ENCODE results near the gene NAPSA. TPM values are rescaled to one million over a fixed set of nuclear protein-coding genes. Genes with fewer than 3 reads are reported as not detected.

The NAPSA gene
- polyA plus RNA-seq, 1 experiment = 0.32 TPM

DNA sequence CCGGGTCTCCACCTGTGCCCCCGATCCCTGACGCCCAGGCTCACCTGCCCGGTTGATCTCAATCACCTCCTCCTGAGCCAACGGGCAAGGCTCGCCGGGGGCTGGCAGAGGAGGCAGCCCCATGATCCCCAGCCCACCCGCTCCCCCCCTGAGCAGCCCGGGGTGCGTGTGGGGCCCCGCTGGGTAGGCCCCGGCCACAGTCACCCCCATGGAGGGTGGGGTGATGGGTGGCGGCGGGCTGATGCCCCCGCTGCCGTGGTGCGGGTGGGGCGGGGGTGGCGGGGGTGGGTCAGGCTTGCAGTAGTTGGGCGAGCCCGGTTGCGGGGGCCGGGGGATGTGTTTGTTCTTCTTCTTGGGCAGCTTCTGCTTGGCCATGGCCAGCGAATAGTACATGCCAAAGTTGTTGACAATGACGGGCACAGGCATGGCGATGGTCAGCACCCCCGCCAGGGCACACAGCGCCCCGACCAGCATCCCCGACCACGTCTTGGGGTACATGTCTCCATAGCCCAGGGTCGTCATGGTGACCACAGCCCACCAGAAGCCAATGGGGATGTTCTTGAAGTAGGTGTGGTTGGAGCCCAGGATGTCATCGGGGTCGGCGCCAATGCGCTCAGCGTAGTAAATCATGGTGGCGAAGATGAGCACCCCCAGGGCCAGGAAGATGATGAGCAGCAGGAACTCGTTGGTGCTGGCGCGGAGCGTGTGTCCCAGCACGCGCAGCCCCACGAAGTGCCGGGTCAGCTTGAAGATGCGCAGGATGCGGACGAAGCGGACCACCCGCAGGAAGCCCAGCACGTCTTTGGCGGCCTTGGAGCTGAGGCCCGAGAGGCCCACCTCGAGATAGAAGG lies 42.3 kb downstream of the NAPSA start:
- Histone ChIP-seq H3K27me3 (ENCODE audit: control insufficient read depth, insufficient read depth, low read length) (peaks cover 5% of the 10 kb centered on the region), H3K4me3 (ENCODE audit: low read depth, low read length) (no peak overlapping the region), H3K36me3 (ENCODE audit: control insufficient read depth, insufficient read depth, low read length) (no peaks in the 10 kb centered on the region)
- no peak for DNase-seq (ENCODE audit: low read depth)
- POLR2A ChIA-PET = no interaction called here
- TF ChIP-seq, protein P1, sequence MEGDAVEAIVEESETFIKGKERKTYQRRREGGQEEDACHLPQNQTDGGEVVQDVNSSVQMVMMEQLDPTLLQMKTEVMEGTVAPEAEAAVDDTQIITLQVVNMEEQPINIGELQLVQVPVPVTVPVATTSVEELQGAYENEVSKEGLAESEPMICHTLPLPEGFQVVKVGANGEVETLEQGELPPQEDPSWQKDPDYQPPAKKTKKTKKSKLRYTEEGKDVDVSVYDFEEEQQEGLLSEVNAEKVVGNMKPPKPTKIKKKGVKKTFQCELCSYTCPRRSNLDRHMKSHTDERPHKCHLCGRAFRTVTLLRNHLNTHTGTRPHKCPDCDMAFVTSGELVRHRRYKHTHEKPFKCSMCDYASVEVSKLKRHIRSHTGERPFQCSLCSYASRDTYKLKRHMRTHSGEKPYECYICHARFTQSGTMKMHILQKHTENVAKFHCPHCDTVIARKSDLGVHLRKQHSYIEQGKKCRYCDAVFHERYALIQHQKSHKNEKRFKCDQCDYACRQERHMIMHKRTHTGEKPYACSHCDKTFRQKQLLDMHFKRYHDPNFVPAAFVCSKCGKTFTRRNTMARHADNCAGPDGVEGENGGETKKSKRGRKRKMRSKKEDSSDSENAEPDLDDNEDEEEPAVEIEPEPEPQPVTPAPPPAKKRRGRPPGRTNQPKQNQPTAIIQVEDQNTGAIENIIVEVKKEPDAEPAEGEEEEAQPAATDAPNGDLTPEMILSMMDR (IDR thresholded peaks at IDR 0.05; ENCODE audit: insufficient read depth, low read depth, low read length) = no peak
- CTCF ChIA-PET = interaction anchor here (1.0 kb wide), 1 partner anchor 10 kb away, joined by 3 read pairs; no protein-coding TSS in a partner anchor

DNA sequence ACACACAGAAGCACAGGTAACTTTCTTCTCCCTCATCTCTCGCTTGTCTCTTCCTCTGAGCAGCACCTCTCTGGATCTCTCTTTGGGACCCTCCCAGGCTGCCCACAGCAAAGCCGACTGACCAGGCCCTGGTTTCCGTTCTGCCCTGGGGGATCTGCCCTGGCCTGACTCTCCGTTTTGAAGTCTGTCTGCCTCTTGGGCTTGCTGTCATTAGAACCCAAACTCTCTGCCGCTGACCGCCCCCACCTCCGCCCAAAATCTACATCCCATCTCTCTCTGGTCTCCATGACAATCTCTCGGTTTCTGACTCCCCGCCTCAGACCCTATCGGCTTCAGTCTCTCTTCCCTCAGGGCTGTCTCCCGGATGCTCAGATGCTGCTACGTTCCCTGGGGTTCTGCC lies 43.2 kb downstream of the NAPSA start:
- Histone ChIP-seq H3K36me3 (ENCODE audit: control insufficient read depth, insufficient read depth, low read length) (no peaks in the 10 kb centered on the region), H3K4me3 (ENCODE audit: low read depth, low read length) (no peak overlapping the region), H3K27me3 (ENCODE audit: control insufficient read depth, insufficient read depth, low read length) (peaks cover 4% of the 10 kb centered on the region)
- DNase-seq (ENCODE audit: low read depth) = no peak
- TF ChIP-seq, protein P1 (IDR thresholded peaks at IDR 0.05; ENCODE audit: insufficient read depth, low read depth, low read length) = no peak
- CTCF ChIA-PET = interaction anchor here (1.0 kb wide), 1 partner anchor 11 kb away, joined by 3 read pairs; no protein-coding TSS in a partner anchor
- POLR2A ChIA-PET = no interaction called here

DNA sequence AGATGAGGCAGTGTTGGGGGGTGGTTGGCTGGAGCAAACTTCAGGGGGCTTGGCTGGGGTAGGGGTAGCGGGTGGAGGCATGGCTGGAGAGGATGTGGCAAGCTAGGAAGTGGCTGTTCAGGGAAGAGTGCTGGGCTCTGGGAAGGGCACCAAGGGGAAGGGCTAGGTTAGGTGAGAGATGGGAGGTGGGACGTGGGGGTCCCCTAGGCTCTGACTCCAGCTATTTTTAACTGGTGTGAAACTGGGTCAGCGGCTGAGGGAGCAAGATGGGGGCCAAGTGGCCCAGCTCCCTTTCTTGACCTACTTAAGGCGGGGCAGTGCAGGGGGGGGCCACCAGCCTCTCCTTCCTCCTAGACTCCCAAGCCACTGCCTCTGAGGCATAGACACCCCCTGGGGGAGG lies 43.6 kb downstream of the NAPSA start:
- H3K36me3 ChIP-seq (ENCODE audit: control insufficient read depth, insufficient read depth, low read length) = no peaks in the 10 kb centered on the region
- CTCF ChIA-PET = no interaction called here
- H3K27me3 ChIP-seq (ENCODE audit: control insufficient read depth, insufficient read depth, low read length) = peaks cover under 1% of the 10 kb centered on the region
- DNase-seq (ENCODE audit: low read depth) = no peak
- no peak overlapping the region for H3K4me3 ChIP-seq (ENCODE audit: low read depth, low read length)
- TF ChIP-seq, protein P1 (IDR thresholded peaks at IDR 0.05; ENCODE audit: insufficient read depth, low read depth, low read length) = no peak
- POLR2A ChIA-PET = no interaction called here

DNA sequence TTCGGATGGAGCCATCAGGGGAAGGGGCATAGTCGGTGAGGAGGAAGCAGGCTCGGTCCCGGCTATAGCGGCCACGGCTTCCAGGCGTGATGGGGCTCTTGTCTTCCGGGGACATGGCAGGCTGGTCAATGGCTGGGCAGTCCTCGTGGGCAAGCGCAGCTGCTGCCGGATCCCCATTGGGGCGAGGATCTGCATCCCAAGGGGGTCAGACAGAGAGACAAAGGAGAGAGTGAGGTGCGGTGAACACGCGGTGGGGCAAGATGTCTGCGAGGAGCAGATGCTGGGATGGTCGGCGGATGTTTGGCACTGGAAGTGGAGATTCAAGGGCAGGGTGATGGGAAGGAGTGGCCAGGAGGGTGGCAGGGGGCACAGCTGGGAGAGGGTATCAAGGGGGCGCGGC lies 44.8 kb downstream of the NAPSA start:
- Histone ChIP-seq H3K27me3 (ENCODE audit: control insufficient read depth, insufficient read depth, low read length) (no peaks in the 10 kb centered on the region), H3K36me3 (ENCODE audit: control insufficient read depth, insufficient read depth, low read length) (no peaks in the 10 kb centered on the region), H3K4me3 (ENCODE audit: low read depth, low read length) (no peak overlapping the region)
- no peak for DNase-seq (ENCODE audit: low read depth)
- CTCF ChIA-PET = no interaction called here
- TF ChIP-seq, protein P1 (IDR thresholded peaks at IDR 0.05; ENCODE audit: insufficient read depth, low read depth, low read length) = no peak
- POLR2A ChIA-PET = no interaction called here

DNA sequence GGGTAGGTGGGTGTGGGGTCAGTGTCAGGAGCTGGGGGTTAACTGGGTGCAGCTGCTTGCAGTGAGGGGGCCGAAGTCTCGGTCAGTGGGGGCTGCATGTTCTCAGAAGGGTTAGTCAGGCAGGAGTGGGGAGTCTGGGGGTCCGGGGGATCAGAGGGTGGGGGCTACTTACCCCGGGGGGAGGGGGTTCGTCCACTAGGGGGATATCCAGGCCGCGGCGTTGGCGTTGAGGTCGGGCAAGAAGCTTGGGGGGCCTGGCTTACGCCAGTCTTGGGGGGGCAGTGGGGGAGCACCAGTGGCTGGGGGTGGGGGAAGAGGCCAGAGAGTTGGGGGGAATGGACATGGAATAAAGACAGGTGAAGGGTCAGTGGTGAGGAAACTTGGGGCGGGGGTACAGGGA lies 45.4 kb downstream of the NAPSA start:
- Histone ChIP-seq H3K27me3 (ENCODE audit: control insufficient read depth, insufficient read depth, low read length) (peaks cover under 1% of the 10 kb centered on the region; the same call in 1 of the 2 replicates), H3K4me3 (ENCODE audit: low read depth, low read length) (no peak overlapping the region), H3K36me3 (ENCODE audit: control insufficient read depth, insufficient read depth, low read length) (no peaks in the 10 kb centered on the region)
- DNase-seq (ENCODE audit: low read depth) = no peak
- CTCF ChIA-PET = no interaction called here
- TF ChIP-seq, protein P1 (IDR thresholded peaks at IDR 0.05; ENCODE audit: insufficient read depth, low read depth, low read length) = no peak
- POLR2A ChIA-PET = no interaction called here
